GM11168 (cell line): ENCODE results near the gene SLC45A1.

Experiments used
- in situ Hi-C: fragments of 300-500 bp; cut with MboI; formaldehyde crosslinking; loops from one replicate; pipeline ENCODE4 v1.12.0; 2022; ENCODE audit warnings: low sequenced_read_pairs; ENCODE audit not compliant: unreplicated experiment

The SLC45A1 gene

DNA sequence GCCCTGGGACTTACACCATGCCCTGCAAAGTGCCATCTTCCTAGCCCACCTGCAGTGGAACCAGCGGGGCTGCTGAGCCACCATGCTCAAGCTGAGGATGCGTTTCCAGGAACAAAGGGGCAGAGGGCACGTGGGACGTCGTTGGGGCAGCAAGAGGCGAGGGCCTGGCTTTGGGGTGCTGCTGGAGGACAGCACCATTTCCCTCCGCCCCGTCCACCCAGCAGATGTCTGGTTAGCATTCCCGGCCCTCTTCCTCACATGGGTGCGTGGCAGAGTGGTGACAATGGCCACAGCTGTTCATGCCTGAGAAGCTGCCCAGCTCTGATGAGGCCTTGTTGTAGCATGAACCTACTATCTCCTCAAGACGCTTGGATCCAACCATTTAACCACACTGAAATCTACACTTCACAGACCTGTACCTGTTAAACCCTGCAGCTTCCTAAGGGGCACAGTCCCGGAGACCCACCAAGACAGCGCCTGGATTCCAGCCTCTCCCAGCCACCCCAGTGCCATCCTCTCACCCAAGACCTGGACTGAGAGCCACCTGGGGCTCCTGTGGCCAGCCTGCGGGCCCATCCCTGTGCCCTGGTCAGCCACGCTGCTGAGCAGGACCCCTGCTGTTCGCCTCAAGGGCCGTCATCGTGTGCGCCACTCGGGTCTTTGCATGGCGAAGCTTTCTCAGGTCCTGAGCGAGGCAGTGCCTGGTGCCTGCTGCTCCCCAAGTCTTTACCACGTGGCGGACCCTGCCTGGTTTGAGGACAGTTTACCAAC is 33.2 kb downstream of the SLC45A1 start:
- in situ Hi-C loops = loop anchor here (5.0 kb wide), 1 partner anchor 334 kb away; no protein-coding TSS in a partner anchor

DNA sequence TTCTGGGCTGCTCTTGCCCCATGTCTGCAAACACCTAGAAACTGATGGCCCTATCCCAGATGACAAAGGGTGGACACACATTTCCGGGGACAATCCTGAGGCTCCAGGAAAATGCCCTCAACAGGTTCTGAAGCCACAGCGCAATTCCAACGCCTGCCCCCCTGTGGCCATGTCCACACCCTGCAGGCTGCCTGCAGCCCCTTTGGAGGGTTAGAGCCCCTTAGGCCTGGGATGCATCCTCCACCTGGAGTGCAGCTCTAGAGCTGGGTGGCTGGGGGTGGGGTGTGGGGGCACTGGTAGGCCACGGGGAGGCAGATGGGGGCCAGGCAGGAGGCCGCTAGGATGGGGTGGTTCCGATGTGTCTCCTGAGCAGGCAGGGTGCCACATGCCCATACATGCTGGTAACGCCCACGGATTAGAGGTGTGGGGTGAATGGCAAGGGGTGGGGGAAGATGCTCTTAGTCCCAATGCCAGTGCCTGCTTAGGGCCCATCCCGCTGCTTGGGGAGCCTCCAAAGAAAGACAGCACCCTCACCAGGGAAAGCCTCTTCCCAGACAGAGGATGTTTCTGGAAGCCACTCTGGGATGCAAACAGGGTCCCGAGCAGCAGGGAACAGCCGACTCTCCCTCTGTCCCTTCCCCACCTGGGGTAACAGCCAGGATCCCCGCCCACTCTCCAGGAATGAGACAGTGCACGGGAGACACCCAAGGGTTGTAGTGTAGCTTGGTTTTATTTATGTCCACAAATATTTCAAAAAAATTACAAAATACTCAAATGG is 34.0 kb downstream of the SLC45A1 start:
- in situ Hi-C loops = loop anchor here (5.0 kb wide), 1 partner anchor 335 kb away; no protein-coding TSS in a partner anchor

DNA sequence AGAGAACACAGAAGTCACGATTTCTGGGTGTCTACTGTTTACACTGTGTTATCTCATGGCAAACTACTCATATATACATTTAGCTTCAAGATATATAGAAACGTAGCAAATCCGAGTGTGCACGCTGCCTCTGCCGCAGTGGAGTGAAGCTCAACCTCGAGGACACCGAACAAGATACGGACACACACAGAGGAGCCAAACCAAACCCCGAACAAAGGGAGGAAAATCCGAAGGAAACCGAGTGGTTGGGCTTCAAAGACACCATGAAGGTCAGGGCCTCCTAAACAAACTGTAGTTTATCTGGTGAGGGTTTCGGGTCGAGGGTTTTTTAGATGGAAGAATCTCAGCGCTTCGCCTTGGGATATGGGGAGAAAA is 34.5 kb downstream of the SLC45A1 start:
- in situ Hi-C loops = loop anchor here (5.0 kb wide), 1 partner anchor 335 kb away; no protein-coding TSS in a partner anchor

DNA sequence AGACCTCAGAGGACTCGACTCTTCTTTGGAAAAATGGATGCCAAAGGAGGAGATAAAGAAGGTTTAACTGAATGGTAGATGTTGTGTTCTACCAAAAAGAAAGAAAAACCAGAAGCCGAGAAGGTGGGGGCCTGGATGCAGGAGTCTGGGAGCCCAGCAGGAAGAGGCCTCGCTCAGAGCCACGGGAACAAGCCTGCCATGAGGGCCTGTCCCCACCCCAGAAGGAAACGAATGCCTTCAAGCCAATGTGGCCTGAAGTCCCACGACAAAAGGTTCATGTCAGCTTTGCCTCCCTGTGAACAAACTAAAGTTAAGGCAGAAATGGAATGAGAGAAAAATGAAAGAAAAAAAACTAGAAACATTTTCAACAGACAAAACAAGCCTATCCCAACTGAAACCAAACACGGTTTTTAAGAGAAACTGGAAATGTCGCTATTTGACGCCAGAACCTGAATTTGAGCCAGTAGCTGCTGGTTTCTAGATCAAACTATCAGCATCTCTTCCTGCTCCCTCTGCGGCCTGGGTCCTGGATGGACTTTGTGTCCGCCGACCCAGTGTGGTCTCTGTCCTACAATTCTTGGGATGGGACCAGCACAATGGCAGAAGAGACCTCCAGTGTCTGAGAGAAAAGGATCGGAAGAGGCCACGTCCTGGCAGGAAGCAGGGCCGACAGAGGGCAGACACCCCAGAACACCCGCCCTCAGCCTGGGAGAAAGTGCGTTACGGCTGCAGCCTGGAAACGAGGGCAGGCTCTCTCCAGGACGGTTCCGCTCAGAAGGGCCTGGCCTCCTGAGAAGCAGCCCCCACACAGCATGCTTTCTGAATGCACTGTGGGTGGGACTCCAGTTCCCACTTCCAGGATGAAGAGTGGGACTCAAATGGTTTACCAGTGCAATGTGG is 35.2 kb downstream of the SLC45A1 start:
- in situ Hi-C loops = loop anchor here (5.0 kb wide), 1 partner anchor 336 kb away; no protein-coding TSS in a partner anchor

DNA sequence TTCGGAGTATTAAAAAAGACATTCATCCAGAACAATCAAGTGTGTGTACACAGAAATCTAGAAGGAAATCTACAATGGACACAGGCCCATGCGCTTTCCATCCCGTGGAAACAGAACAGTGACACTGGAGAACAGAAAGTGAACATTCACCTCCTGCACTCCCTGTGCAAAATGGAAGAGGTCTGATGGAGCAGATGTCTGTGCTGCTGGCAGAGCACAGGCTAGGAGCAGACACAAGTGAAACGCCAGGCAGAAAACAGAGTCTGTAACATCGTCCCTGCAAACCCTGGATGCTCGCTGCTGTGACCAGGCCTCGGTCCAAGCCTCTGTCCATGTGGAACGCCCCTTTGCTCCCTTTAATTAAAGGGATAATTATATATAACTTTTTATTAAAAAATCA is 36.1 kb downstream of the SLC45A1 start:
- in situ Hi-C loops = loop anchor here (5.0 kb wide), 1 partner anchor 337 kb away; no protein-coding TSS in a partner anchor

DNA sequence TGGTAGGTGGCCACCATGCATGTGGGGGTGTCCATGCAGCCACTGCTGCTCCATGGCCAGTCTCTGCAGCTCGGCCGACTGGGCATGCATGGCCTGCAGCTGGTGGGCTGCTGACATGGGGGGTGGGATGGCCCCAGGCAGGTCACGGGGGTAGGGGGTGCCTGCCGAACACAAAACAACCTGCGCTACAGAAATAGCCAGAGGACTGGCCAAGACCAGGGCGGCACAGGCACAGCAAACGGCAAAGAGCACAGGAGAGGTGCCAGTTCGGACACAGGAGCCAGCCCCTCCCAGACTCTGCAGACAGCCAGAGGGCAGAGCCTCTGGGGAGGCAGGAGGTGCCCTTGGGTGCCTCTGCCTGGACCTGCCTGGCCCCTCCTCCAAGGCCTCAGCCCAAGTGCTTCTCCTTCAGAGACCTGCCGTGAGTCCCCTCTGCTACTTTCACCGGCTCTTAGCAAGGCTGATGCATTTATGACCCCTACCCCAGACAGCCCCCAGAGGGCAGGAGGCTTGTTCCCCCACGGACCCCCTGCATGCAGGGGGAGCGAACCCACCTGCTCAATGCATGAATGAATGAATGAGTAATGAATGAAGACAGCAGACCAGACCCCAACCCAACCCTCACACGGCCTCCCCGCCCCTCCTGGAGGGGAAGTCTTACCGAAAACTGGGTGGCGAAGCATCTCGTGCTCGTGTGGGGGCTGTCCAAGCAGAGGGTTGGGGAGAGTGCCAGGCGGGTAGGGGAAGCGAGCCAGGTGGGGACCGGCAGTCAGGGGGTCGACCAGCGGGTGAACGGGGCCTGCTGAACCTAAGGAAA is 37.7 kb downstream of the SLC45A1 start:
- in situ Hi-C loops = no loop called here

DNA sequence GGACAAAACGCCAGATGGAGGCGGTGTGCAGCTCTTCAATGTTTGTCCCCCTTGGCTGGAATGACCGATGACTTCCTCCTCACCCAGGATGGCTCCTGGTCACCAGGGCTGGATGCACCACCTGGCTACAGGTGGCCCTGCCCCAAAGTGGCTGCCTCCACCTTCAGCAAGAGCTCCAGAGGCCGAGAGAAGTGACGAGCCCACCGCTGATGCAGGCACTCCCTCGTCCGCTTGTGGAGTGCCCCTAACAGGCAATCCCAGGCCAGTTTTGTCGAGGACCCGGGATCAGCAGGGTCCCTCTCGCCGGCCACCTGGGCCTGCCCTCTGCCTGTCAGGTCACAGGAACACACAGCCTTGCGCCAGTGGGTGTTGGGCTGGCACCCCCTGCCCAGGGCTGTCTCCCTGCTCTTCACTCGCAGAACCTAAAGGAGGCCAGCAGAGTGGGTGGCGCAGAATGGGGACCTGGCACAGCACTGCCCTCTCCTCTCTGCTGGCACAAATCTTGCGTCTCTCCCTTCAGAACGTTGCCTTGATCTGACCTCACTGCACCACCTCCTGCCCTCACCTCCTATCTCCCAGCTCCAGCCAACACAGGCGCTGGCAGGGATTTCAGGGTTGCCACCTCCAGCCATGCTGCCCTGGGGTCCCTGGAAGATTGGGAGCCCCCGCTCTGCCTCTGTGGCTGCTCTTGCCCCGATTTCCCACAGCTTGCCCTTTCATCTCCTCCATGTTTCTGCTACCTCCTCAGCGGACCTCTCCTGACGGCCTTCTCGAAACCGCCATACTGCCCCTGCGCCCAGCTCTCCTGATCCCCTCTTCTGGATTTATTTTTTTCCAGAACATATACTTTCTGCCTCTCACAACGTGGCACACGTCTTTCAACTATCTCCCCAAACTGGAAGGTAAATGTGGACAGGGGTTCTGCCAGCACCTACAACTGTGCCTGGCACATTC is 38.6 kb downstream of the SLC45A1 start:
- in situ Hi-C loops = no loop called here

DNA sequence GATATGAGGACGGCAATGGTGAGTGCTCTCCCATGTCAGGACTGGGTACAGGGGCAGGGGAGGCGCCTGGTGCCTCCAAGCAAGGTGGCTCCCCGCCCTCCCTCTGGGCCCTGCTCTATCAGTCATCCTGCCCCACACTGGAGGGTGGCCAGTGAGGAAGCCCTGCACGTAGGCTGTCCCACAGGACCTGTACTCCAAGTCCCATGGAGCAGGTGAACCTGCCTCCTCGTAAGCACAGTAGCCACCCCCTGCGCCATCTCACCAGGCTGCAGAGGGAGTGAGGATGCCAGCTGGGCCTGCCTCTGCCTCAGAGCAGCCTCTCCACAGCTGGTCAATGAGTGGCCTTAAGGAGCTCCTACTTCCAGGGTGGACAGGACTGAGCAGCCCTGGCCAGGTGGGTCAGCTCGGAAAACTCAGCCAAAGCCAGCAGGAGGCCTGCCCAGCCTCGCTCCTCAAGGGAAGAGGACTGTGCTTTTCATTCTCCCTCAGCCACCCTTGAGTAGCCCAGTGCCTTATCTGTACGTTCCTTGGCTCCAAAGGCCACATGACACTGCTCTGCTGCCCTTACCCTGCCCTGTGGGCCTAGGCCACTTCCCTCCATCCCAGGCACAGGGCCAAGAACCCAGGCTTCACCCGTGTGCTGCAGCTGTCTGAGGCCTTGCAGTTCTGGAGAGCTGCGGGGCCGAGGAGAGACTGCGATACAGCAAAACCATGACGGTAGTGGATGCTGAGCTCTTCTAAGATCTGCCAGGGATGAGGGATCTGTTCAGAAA is 39.6 kb downstream of the SLC45A1 start:
- in situ Hi-C loops = no loop called here

DNA sequence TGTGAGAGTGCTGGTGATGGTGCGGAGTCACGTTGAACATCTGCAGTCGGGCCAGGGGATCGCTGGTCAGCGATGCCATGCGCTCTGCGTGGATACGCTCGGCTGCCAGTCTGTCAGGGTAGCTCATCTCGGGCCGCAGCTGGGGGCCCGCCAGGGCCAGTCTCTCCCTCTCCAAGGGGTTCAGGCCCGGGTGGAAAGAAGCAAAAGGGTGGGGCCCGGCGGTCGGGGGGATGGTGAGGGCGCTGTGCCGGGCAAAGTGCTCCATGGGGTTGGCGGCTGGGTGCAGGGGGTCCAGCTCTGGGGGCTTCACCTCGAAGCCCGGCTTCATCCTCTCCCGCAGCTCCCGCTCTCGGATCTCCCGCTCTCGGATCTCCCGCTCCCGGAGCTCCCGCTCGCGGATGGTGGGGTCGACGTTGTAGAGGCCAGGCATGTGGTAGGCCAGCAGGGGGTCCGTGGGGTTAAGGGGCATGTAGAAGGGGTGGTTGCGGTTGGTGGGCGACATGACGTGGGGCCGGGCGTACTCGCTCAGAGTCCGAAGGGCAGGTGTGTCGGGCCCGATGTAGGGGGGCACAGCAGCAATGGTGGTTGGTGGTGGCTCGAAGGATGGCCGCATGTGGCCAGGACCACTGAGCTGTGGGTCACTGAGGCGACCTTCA is 40.5 kb downstream of the SLC45A1 start:
- in situ Hi-C loops = no loop called here

DNA sequence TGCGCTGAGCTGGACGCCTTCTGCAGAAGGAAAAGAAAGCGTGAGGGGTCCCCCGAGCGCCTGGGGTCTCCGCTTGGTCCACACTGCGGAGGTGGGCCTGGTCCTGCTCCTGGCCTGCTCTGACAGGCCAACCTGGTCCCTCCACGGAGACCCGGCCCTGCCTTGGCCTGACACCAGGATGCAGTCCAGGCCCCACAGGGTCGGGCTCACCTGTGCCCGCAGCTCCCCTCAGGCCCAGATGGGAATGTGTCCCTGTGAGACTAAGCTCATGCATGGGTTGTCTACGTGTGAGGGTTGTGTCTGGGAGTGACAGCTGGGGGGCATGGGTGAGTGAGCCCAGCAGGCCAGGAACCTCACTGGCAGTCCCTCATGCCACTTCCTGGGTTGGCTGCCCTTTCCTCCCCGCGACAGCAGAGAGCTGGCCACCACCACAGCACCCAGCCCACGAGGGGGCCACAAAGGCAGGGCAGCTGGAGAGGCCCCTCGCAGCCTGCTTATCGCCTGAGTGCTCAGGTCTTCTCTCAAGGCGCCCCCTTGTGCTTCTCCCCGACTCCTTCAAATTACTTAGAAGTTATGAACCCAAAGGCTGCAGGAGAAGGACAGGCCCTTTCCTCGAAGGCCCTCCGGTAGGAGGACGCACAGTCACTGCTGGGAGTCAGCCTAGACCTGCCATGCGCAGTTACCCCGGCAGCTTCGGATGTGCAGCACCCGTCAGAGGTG is 41.1 kb downstream of the SLC45A1 start:
- in situ Hi-C loops = no loop called here

DNA sequence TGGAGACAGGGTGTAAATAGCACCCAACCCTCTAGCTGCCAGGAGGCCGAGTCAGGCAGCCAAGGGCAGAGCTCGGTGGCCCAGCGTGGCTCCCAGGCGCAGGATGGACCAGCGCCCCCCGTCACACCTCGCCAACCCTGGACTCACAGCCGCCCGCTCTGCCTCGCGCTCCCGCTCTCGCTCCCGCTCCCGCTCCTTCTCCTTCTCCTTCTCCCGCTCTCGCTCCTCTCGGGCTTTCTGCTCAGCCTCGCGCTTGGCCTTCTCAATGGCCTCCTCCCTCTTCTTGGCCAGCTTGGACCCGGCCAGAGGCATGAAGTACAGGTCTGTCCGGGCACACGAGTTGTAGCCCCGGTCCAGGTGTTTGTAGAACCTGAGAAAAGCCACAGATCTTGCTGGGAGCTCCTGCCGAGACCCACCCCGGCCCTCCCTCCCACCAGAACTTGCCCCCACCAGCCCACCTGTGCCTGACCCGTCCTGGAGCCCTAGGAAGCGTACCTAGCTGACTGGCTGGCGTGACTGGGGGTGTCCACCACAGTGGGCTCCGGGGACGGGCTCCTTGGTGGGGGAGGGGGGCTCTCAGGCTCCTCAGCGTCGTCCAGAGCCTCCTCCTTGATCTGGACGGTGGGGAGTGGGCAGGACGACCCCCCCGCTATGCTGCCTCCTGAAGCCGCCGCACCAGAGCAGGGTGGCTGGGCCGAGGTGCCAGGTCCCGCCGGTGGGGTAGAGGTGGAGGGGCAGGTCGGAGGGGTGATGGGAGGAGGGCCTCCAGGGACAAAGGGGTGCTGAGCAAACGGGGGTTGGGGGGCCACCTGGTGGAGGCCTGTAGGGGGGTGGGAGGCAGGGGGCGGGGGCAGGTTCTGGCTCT is 41.9 kb downstream of the SLC45A1 start:
- in situ Hi-C loops = no loop called here

DNA sequence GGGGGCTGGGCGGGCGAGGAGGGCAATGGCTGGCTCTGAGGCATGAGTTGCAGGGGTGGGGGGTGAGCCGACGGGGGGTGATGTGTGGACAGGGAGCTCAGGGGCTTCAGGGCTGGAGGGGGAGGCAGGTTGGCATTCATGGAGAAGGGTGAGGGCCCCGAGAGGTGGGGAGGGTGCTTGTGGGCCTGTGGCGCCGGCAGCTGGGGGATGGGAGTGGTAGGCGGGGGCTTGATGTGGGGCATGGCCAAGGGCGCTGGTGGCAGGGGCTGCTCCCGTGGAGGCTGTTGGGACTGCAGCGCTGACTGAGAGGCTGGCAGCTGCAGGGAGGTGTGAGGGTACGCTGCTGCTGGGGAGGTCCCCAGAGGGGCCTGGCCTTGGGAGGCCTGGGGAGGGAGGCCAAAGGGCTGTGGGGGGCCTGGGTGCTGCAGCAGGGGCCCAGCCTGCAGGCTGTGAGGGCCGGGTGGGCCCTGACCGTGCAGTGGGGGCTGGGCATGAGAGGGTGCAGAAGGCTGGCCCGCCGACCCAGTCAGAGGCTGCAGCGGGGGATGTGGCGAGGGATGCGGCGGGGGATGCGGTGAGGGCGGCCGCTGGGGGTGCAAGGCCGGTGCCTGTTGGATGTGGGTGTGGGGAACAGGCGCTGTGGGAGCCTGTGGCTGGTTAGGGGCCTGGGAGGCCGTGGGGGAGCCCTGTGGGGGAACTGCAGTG is 42.7 kb downstream of the SLC45A1 start:
- in situ Hi-C loops = no loop called here

DNA sequence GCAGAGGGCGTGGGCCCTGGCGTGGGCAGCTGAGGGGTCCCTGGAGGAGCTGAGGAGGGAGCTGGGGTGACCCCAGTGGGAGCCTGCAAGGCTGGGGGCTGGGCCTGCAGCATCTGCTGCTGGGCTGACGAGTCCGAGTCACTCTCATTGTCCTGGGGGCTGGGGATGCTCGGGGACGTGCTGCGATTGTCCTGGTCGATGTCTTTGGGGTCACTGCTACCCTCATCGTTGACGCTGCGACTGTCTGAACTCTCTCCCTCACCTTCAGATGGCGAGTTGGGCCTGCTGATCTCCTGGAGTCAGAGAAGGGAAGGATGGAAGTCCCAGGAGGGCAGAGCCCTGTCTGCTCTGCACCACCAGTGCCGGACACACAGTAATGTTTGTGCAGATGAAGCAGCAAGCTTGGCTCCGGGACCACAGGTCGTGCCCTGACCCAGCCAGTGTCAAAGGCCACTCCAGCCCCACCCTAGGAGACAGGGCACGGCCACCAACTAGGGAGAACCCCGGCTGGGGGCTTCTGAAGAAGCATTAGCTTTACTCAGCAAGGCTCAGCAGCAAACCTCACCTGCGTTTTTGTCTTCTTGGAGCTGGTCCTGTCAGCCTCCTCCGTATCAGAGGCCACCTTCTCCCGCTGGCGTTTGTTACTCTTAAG is 43.4 kb downstream of the SLC45A1 start:
- in situ Hi-C loops = no loop called here

DNA sequence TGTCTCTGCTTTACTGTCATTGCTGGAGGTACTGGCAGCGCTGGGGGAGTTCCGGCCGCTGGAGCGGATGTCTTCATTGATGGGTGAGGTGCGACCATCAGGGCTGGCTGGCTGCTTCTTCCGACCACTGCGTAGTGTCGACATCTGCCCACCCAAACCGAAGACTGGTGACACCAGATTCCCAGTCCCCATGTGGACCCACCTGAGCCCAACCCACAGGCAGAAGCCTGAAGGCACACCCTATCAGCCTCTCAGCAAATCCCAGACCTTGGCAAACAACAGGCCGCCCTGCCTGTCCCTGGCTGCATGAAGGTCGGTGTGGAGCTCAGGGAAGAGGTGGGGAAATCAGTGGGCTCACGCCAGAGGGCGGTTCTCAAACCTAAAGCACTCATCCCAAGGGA is 44.8 kb downstream of the SLC45A1 start:
- in situ Hi-C loops = no loop called here
